Calu3 (cell line): ENCODE measurements around the gene SLC4A9. TPM values are rescaled to one million over a fixed set of nuclear protein-coding genes. Genes with fewer than 3 reads are reported as not detected.

Source experiments
- BruUV-seq: library from RNA; stranded (reverse); fragments of 400-500 nt; replicated peaks from 2 replicates; lab custom pipeline; 2021; lab: Mats Ljungman, UMichigan
- CTCF ChIA-PET: fragments of 300-600 bp; sonication (Branson Sonifier 250); formaldehyde crosslinking; loops from one replicate; lab custom pipeline; 2022; ENCODE audit warnings: antibody characterized with exemption; lab: Charles Lee
- DNase-seq: peaks from one replicate; pipeline ENCODE4 v3.0.0; 2022
- H3K27ac Mint-ChIP-seq: one replicate; pipeline ENCODE4 v1.8.0; 2022; ENCODE audit warnings: mixed read lengths; ENCODE audit not compliant: unreplicated experiment
- H3K27me3 Mint-ChIP-seq: one replicate; pipeline ENCODE4 v1.8.0; 2022; ENCODE audit warnings: mixed read lengths; ENCODE audit not compliant: unreplicated experiment
- H3K36me3 Mint-ChIP-seq: one replicate; pipeline ENCODE4 v1.8.0; 2022; ENCODE audit warnings: mild to moderate bottlenecking, moderate library complexity, mixed read lengths; ENCODE audit not compliant: insufficient read depth, unreplicated experiment
- H3K4me1 Mint-ChIP-seq: one replicate; pipeline ENCODE4 v1.8.0; 2022; ENCODE audit warnings: mild to moderate bottlenecking, low read depth, mixed read lengths; ENCODE audit not compliant: unreplicated experiment
- H3K4me3 Mint-ChIP-seq: one replicate; pipeline ENCODE4 v1.8.0; 2022; ENCODE audit warnings: mild to moderate bottlenecking, low read depth, moderate library complexity, mixed read lengths; ENCODE audit not compliant: unreplicated experiment
- H3K9me3 Mint-ChIP-seq: one replicate; pipeline ENCODE4 v1.8.0; 2022; ENCODE audit warnings: low read depth, mixed read lengths; ENCODE audit not compliant: unreplicated experiment
- CTCF ChIP-seq: fragments of 200-600 bp; IDR thresholded peaks from one replicate; pipeline ENCODE4 v1.8.0; 2022; ENCODE audit warnings: antibody characterized with exemption; ENCODE audit not compliant: unreplicated experiment
- intact Hi-C: fragments of 100-400 bp; cut with micrococcal nuclease; formaldehyde crosslinking; loops from one replicate; pipeline ENCODE4 v1.10.0; 2022; ENCODE audit not compliant: unreplicated experiment
- total RNA-seq: library from RNA; stranded (reverse); gene quantifications from 2 replicates; pipeline ENCODE4 v1.2.3, GENCODE V29; 2022

The SLC4A9 gene
- total RNA-seq, 1 experiment from 2014 or later, result not detected

- intact Hi-C loops, result no loop called here
Measured at GRCh38 chr5:140319833-140320232, 40.2 kb upstream of the SLC4A9 start.

GRCh38 chr5:140321796-140322195 is 38.2 kb upstream of the SLC4A9 start:
- CTCF ChIA-PET, result interaction anchor here (3.0 kb wide), 1 partner anchor 24 kb away, joined by 18 read pairs; the partner anchor contains the start of gene HBEGF
- Mint-ChIP-seq H3K27ac (no peak overlapping the region), H3K9me3 (no peaks in the 10 kb centered on the region), H3K4me3 (no peak overlapping the region), H3K36me3 (peaks cover 7% of the 10 kb centered on the region), H3K27me3 (no peaks in the 10 kb centered on the region), H3K4me1 (peaks cover 39% of the 10 kb centered on the region)
- intact Hi-C loops, result loop anchor here (2.0 kb wide), 1 partner anchor 61 kb away; no protein-coding TSS in a partner anchor
- no peak for DNase-seq
- no peak for TF ChIP-seq CTCF
- no TSS peak for BruUV-seq

More at GRCh38 chr5:140319833-140320232, 40.2 kb upstream of the SLC4A9 start:
- BruUV-seq, result no TSS peak
- no peaks in the 10 kb centered on the region for H3K9me3 Mint-ChIP-seq
- no peak for TF ChIP-seq CTCF
- no peak overlapping the region for H3K4me3 Mint-ChIP-seq
- peaks cover 7% of the 10 kb centered on the region for H3K36me3 Mint-ChIP-seq
- H3K27me3 Mint-ChIP-seq, result no peaks in the 10 kb centered on the region
- CTCF ChIA-PET, result interaction anchor here (0.6 kb wide), 3 partner anchors 44 to 93 kb away, joined by 3 read pairs; no protein-coding TSS in a partner anchor
- H3K4me1 Mint-ChIP-seq, result peaks cover 37% of the 10 kb centered on the region
- no peak for DNase-seq
- H3K27ac Mint-ChIP-seq, result no peak overlapping the region

GRCh38 chr5:140322751-140323731 is 37.0 kb upstream of the SLC4A9 start:
- intact Hi-C loops, result loop anchor here (2.0 kb wide), 1 partner anchor 62 kb away; no protein-coding TSS in a partner anchor
- TF ChIP-seq CTCF, result no peak
- CTCF ChIA-PET, result interaction anchor here (0.6 to 3.0 kb wide), 6 partner anchors 14 to 79 kb away, joined by 3 to 18 read pairs (median 4); partner anchors contain the start of genes HBEGF and PFDN1
- H3K27ac Mint-ChIP-seq, result peak overlapping the region; percentile 55
- BruUV-seq, result no TSS peak
- H3K36me3 Mint-ChIP-seq, result peaks cover 7% of the 10 kb centered on the region
- H3K4me1 Mint-ChIP-seq, result peaks cover 39% of the 10 kb centered on the region
- H3K27me3 Mint-ChIP-seq, result no peaks in the 10 kb centered on the region
- H3K4me3 Mint-ChIP-seq, result no peak overlapping the region
- no peaks in the 10 kb centered on the region for H3K9me3 Mint-ChIP-seq
- DNase-seq, result peak; percentile 63

DNA sequence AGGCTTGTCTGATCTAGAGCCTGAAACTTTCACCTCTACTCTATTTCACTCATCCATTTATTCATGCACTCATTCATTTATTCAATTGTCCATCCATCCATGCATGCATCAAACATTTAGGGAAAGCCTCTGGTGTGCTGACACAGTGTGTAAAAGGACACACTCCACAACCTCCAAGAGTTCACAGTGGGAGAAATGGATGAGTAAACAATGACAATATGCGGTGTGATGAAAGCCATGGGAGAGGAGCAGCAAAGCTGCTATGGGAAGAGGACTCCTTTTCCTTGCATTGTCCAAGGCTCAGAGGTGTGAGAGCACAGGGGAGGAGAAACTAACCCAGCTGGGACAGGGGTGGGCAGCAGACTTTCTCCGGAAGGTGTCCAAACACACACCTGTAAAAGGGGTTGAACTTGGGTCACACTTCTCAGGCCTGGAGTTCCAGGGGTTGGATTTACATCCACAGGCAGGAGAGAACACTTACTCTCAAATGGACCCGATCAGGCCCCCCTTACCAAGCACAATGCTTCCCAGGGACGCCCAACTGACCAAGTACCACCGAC is 35.9 kb upstream of the SLC4A9 start:
- Mint-ChIP-seq H3K9me3 (no peaks in the 10 kb centered on the region), H3K27ac (no peak overlapping the region), H3K4me1 (peaks cover 33% of the 10 kb centered on the region), H3K4me3 (no peak overlapping the region), H3K27me3 (no peaks in the 10 kb centered on the region), H3K36me3 (peaks cover 7% of the 10 kb centered on the region)
- intact Hi-C loops, result no loop called here
- DNase-seq, result no peak
- TF ChIP-seq CTCF, result no peak
- no TSS peak for BruUV-seq
- CTCF ChIA-PET, result interaction anchor here (3.0 kb wide), 1 partner anchor 22 kb away, joined by 18 read pairs; the partner anchor contains the start of gene HBEGF
